VCaP (cell line): Measurements from ENCODE around the gene DNAJA4.

Experiments used
- H3K27ac ChIP-seq: fragments of 450-650 bp; 2 replicates; pipeline ENCODE4 v1.5.1; 2017
- CTCF ChIP-seq: fragments of 450-650 bp; conservative IDR thresholded peaks from 2 replicates; pipeline ENCODE4 v1.5.1; 2017; ENCODE audit warnings: mild to moderate bottlenecking, moderate library complexity

The DNAJA4 gene

GRCh38 chr15:78225783-78226541 is 38.4 kb upstream of the DNAJA4 start:
- H3K27ac ChIP-seq, result no peak overlapping the region
- TF ChIP-seq CTCF, result no peak

GRCh38 chr15:78228356-78228996 is 35.9 kb upstream of the DNAJA4 start:
- H3K27ac ChIP-seq, result no peak overlapping the region
- no peak for TF ChIP-seq CTCF

GRCh38 chr15:78229431-78230406 is 34.6 kb upstream of the DNAJA4 start:
- H3K27ac ChIP-seq, result no peak overlapping the region
- no peak for TF ChIP-seq CTCF

- no peak for TF ChIP-seq CTCF
- H3K27ac ChIP-seq, result no peak overlapping the region
Measured at GRCh38 chr15:78232951-78233350, 31.4 kb upstream of the DNAJA4 start.

- TF ChIP-seq CTCF, result no peak
Measured at GRCh38 chr15:78233496-78233895, 30.9 kb upstream of the DNAJA4 start.

GRCh38 chr15:78234515-78235040 is 29.8 kb upstream of the DNAJA4 start, which contains the start of gene ACSBG1:
Gene ACSBG1, minus strand, starts transcription at chr15:78234565. Its CDS starts 64 bp downstream, at chr15:78234501.
- no peak for TF ChIP-seq CTCF
- no peak within 1 kb of the TSS for H3K27ac ChIP-seq

More at GRCh38 chr15:78233496-78233895, 30.9 kb upstream of the DNAJA4 start:
- H3K27ac ChIP-seq, result no peak overlapping the region
